GM23248 (cell line): ENCODE results near the gene ADIPOQ. TPM values are rescaled to one million over a fixed set of nuclear protein-coding genes. Genes with fewer than 3 reads are reported as not detected.
"Not testable (repeated sequence)": the region's sequence is repeated elsewhere in the genome, so short reads cannot be mapped to it uniquely, and the experiment has no call there.

ENCODE experiments used
- DNase-seq: peaks from one replicate; pipeline ENCODE4 v3.0.0-alpha.2; 2015
- H2AFZ ChIP-seq: fragments of 200-600 bp; sonication (generic); 2 replicates; pipeline ENCODE4 v1.6.1; 2016; ENCODE audit warnings: antibody characterized with exemption
- H3F3A ChIP-seq: fragments of 200-600 bp; sonication (generic); 2 replicates; pipeline ENCODE4 v1.6.1; 2016; ENCODE audit warnings: mild to moderate bottlenecking, antibody characterized with exemption, mixed run types; ENCODE audit not compliant: insufficient read depth
- H3K27ac ChIP-seq: fragments of 200-600 bp; sonication (generic); 2 replicates; pipeline ENCODE4 v1.5.1; 2016; ENCODE audit warnings: mild to moderate bottlenecking
- H3K27me3 ChIP-seq: fragments of 200-600 bp; sonication (generic); replicated peaks from 2 replicates; pipeline ENCODE4 v1.6.1; 2016; ENCODE audit warnings: mild to moderate bottlenecking; ENCODE audit not compliant: insufficient read depth
- H3K36me3 ChIP-seq: fragments of 200-600 bp; sonication (generic); 2 replicates; pipeline ENCODE4 v1.6.1; 2016; ENCODE audit warnings: low read depth, mild to moderate bottlenecking
- H3K4me1 ChIP-seq: fragments of 200-600 bp; sonication (generic); 2 replicates; pipeline ENCODE4 v1.6.1; 2016; ENCODE audit warnings: mild to moderate bottlenecking; ENCODE audit not compliant: insufficient read depth
- H3K4me2 ChIP-seq: fragments of 200-600 bp; sonication (generic); one replicate; pipeline ENCODE4 v1.6.1; 2016; ENCODE audit warnings: mild to moderate bottlenecking; ENCODE audit not compliant: unreplicated experiment
- H3K4me3 ChIP-seq: fragments of 200-600 bp; sonication (generic); 2 replicates; pipeline ENCODE4 v1.5.1; 2016; ENCODE audit warnings: mild to moderate bottlenecking
- H3K79me2 ChIP-seq: fragments of 200-600 bp; sonication (generic); 2 replicates; pipeline ENCODE4 v1.6.1; 2016; ENCODE audit warnings: mild to moderate bottlenecking; ENCODE audit not compliant: insufficient read depth
- H3K9ac ChIP-seq: fragments of 200-600 bp; sonication (generic); 2 replicates; pipeline ENCODE4 v1.6.1; 2016; ENCODE audit warnings: mild to moderate bottlenecking
- H3K9me2 ChIP-seq: fragments of 200-600 bp; sonication (generic); 2 replicates; pipeline ENCODE4 v1.6.1; 2016; ENCODE audit warnings: mixed run types, mild to moderate bottlenecking, moderate library complexity; ENCODE audit not compliant: insufficient read depth
- H3K9me3 ChIP-seq: fragments of 200-600 bp; sonication (generic); one replicate; pipeline ENCODE4 v1.6.1; 2017; ENCODE audit warnings: low read depth
- H4K20me1 ChIP-seq: fragments of 200-600 bp; sonication (generic); 2 replicates; pipeline ENCODE4 v1.6.0; 2016; ENCODE audit not compliant: insufficient read depth
- EZH2 ChIP-seq: fragments of 200-600 bp; sonication (generic); IDR thresholded peaks from 2 replicates; pipeline ENCODE4 v1.6.1; 2018; ENCODE audit warnings: antibody characterized with exemption, mild to moderate bottlenecking; ENCODE audit not compliant: insufficient read depth, poor library complexity, severe bottlenecking
- EZH2phosphoT487 ChIP-seq: fragments of 200-600 bp; sonication (generic); IDR thresholded peaks from 2 replicates; pipeline ENCODE4 v1.6.1; 2018; ENCODE audit warnings: antibody characterized with exemption, moderate library complexity, mild to moderate bottlenecking, low read depth; ENCODE audit not compliant: insufficient read depth
- WGBS, 2 experiments: methylation state at CpG; one replicate each; pipeline ENCODE4 v1.1.6; 2015 to 2017; ENCODE audit warnings: low lambda C conversion rate in 2 of 2, low coverage in 1 of 2; ENCODE audit errors: missing lambda C conversion rate in 2 of 2; 5-methylcytosine and 5-hydroxymethylcytosine counted together
- in situ Hi-C: fragments of 300-500 bp; cut with MboI; formaldehyde crosslinking; loops from 2 replicates; pipeline ENCODE4 v1.15.0; 2020
- polyA plus RNA-seq: library from polyadenylated mRNA; unstranded; fragments of >200 nt; fragmentation: Nextera tagmentation; extraction: Ambion mirVana; gene quantifications from 2 replicates; pipeline ENCODE4 v1.2.1, GENCODE V29; 2016
- total RNA-seq: library from RNA; depleted of rRNA; stranded (reverse); fragments of >200 nt; shearing (Covaris generic); gene quantifications from 2 replicates; pipeline ENCODE4 v1.2.3, GENCODE V29; 2014

Gene ADIPOQ
- total and polyA plus RNA-seq, 2 experiments from 2014 or later, result not detected

DNA sequence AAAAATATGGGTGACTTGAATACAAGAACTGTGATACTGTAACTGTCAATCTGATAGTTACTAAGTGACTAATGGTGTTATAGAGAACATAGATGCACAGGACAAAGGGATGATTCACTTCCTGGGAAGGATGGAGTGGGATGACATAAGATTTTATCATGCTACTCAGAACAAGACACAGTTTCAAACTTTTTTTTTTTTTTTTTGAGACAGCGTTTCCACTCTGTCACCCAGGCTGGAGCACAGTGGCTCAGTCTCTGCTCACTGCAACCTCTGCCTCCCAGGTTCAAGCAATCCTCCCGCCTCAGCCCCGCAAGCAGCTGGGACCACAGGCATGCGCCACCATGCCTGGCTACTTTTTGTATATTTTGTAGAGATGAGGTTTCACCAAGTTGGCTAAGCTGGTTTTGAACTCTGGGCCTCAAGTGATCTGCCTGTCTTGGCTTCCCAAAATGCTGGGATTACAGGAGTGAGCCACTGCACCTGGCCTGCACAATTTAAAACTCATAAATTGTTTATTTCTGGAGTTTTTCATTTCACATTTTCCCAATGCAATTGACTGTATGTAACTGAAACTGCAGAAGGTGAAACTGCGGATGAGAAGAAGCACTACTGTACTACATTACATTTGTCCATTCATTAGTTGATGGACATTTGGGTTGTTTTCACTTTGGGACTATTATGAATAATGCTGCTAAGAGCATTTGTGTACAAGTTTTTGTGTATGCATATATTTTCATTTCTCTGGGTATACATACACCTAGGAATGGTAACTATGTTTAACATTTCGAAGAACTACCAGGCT, 40.6 kb downstream of the ADIPOQ start:
- no peak overlapping the region for H2AFZ ChIP-seq
- no peaks in the 10 kb centered on the region for H3K79me2 ChIP-seq
- no peaks in the 10 kb centered on the region for H3K9me3 ChIP-seq
- H4K20me1 ChIP-seq, result no peaks in the 10 kb centered on the region
- in situ Hi-C loops, result no loop called here
- no peaks in the 10 kb centered on the region for H3K36me3 ChIP-seq
- no peaks in the 10 kb centered on the region for H3F3A ChIP-seq
- no peak overlapping the region for H3K9ac ChIP-seq
- H3K9me2 ChIP-seq, result no peaks in the 10 kb centered on the region
- DNase-seq, result peak; percentile 84
- TF ChIP-seq EZH2 (no peak), EZH2phosphoT487 (no peak)
- H3K4me2 ChIP-seq, result no peak overlapping the region
- H3K27me3 ChIP-seq, result peaks cover 14% of the 10 kb centered on the region
- 60 to 66% methylated on average over 6 of the region's 6 CpGs for WGBS, 2 experiments
- no peak overlapping the region for H3K27ac ChIP-seq
- H3K4me1 ChIP-seq, result peaks cover 11% of the 10 kb centered on the region
- H3K4me3 ChIP-seq, result no peak overlapping the region

DNA sequence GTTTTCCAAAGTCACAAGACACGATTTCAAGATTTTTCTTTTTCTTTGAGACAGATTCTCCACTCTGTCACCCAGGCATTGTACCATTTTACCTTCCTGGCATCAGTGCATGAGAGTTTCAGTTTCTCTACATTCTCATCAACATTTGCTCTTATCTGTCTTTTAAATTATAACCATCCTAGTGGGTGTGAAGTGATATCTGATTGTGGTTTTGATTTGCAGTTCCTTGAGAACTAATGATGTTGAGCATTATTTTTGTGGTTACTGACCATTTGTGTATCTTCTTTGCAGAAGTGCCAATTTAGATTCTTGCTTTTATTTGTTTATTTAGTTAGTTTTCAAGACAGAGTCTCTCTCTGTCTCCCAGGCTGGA, 41.2 kb downstream of the ADIPOQ start:
- Histone ChIP-seq H3K9me2 (no peaks in the 10 kb centered on the region), H3K4me1 (peaks cover 11% of the 10 kb centered on the region), H4K20me1 (no peaks in the 10 kb centered on the region), H3K27ac (no peak overlapping the region), H3K36me3 (no peaks in the 10 kb centered on the region), H3F3A (no peaks in the 10 kb centered on the region), H3K4me3 (no peak overlapping the region), H3K27me3 (peaks cover 15% of the 10 kb centered on the region), H3K9me3 (no peaks in the 10 kb centered on the region), H3K4me2 (no peak overlapping the region), H3K79me2 (no peaks in the 10 kb centered on the region), H2AFZ (no peak overlapping the region), H3K9ac (no peak overlapping the region)
- in situ Hi-C loops, result no loop called here
- 82% methylated on average over 1 of the region's 1 CpG for WGBS, 2 experiments
- TF ChIP-seq EZH2phosphoT487, result no peak
- no peak for TF ChIP-seq EZH2
- DNase-seq, result no peak

DNA sequence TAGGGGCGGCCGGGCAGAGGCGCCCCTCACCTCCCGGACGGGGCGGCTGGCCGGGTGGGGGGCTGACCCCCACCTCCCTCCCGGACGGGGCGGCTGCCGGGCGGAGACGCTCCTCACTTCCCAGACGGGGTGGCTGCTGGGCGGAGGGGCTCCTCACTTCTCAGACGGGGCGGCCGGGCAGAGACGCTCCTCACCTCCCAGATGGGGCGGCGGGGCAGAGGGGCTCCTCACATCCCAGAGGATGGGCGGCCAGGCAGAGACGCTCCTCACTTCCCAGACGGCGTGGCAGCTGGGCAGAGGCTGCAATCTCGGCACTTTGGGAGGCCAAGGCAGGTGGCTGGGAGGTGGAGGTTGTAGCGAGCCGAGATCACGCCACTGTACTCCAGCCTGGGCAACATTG, 42.4 kb downstream of the ADIPOQ start:
- H3K36me3 ChIP-seq, H3K9me2 ChIP-seq, H2AFZ ChIP-seq, H3K4me2 ChIP-seq, in situ Hi-C loops, H3K9me3 ChIP-seq, H3K27ac ChIP-seq, H3K79me2 ChIP-seq, H3K4me3 ChIP-seq, H3K9ac ChIP-seq, DNase-seq, H3F3A ChIP-seq, H4K20me1 ChIP-seq: not testable (repeated sequence)
- peaks cover 22% of the 10 kb centered on the region for H3K27me3 ChIP-seq
- H3K4me1 ChIP-seq, result peaks cover 11% of the 10 kb centered on the region
- WGBS, 2 experiments, result 93 to 95% methylated on average over 8 to 24 of the region's 29 CpGs

DNA sequence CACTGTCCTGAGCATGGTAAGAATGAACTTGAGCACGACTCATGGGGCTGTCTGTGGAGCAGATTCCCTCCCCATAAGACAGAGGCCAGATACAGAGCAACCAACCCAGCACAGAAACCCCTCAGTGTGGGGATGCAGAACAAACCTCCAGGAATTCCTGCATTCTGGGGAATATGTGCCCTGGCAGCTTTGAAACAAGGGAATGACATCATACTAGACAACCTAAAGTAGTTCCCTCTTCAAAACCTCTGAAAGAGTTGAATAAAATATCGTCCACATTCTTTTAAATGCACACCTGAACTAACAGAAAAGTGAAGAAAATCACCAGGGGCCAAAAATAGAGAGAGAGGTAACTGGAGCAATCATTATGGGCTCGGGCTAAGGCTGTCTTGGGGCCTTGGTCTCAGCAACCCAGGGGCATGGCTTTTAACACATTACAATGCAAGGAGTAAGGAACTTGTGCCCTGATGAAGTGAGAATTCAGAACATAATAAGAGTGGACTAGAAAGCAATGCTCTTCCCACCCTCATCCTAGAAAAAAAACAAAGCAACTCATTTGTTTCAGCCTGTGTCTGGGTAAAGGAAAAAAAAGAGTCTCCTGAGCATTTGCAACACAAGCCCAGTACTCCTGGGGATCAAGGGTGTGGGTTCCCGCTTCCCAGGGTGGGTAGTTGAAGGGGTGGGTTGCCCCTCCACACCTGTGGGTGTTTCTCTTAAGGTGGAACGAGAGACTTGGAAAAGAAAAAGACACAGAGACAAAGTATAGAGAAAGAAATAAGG, 43.9 kb downstream of the ADIPOQ start:
- H3K36me3 ChIP-seq, result no peaks in the 10 kb centered on the region
- no peaks in the 10 kb centered on the region for H3K9me3 ChIP-seq
- H3K27ac ChIP-seq, result no peak overlapping the region
- H3K9ac ChIP-seq, result no peak overlapping the region
- no peaks in the 10 kb centered on the region for H4K20me1 ChIP-seq
- in situ Hi-C loops, result no loop called here
- H3K4me1 ChIP-seq, result peaks cover 11% of the 10 kb centered on the region
- DNase-seq, result no peak
- no peak overlapping the region for H2AFZ ChIP-seq
- no peaks in the 10 kb centered on the region for H3K79me2 ChIP-seq
- H3F3A ChIP-seq, result no peaks in the 10 kb centered on the region
- H3K9me2 ChIP-seq, result no peaks in the 10 kb centered on the region
- H3K27me3 ChIP-seq, result peaks cover 29% of the 10 kb centered on the region
- 38 to 44% methylated on average over 5 of the region's 5 CpGs for WGBS, 2 experiments
- no peak overlapping the region for H3K4me2 ChIP-seq
- no peak overlapping the region for H3K4me3 ChIP-seq
- TF ChIP-seq EZH2 (no peak), EZH2phosphoT487 (no peak)

DNA sequence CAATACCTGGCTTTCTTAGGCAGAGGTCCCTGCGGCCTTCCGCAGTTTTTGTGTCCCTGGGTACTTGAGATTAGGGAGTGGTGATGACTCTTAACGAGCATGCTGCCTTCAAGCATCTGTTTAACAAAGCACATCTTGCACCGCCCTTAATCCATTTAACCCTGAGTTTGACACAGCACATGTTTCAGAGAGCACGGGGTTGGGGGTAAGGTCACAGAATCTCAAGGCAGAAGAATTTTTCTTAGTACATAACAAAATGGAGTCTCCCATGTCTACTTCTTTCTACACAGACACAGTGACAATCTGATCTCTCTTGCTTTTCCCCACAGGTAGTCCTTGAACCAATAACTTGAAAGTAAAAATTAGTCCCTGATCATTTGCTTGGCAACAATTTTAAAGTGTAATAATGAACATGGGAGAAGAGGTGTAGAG, 45.0 kb downstream of the ADIPOQ start:
- H3K4me2 ChIP-seq, H2AFZ ChIP-seq, H3K36me3 ChIP-seq, H3K79me2 ChIP-seq, H3K4me3 ChIP-seq, H3K9me2 ChIP-seq, H3K9ac ChIP-seq, DNase-seq, H3K9me3 ChIP-seq, in situ Hi-C loops, H3K27ac ChIP-seq, H3K4me1 ChIP-seq, H3F3A ChIP-seq, H4K20me1 ChIP-seq: not testable (repeated sequence)
- WGBS, 2 experiments, result 43 to 100% methylated on average over 1 to 3 of the region's 5 CpGs
- peaks cover 35% of the 10 kb centered on the region for H3K27me3 ChIP-seq
